Natural killer cell (primary cell): Measurements from ENCODE around the gene PRDM16. TPM values are rescaled to one million over a fixed set of nuclear protein-coding genes. Genes with fewer than 3 reads are reported as not detected.

Experiments
- ATAC-seq, 3 donors: fragments of 150-1000 bp in 2 of 3; fragments of 200-7000 bp in 1 of 3; cut with Tn5 transposase; 1 replicate in 1 of 3; 2 replicates in 2 of 3; pipeline ENCODE4 v1.10.0; 2021; ENCODE audit warnings: mild to moderate bottlenecking in 2 of 3, moderate library complexity in 2 of 3
- DNase-seq, 2 donors: peaks; one replicate each; pipeline versions ENCODE4 v3.0.0 to v3.0.0-alpha.2; 2013 to 2021; ENCODE audit warnings: mixed read lengths in 1 of 2
- H3K27ac ChIP-seq: one replicate; pipeline ENCODE4 v1.5.1; 2013; ENCODE audit warnings: mild to moderate bottlenecking, low read length
- H3K27me3 ChIP-seq: one replicate; pipeline ENCODE4 v1.6.1; 2013; ENCODE audit warnings: low read length; ENCODE audit not compliant: control insufficient read depth, insufficient read depth
- H3K36me3 ChIP-seq: one replicate; pipeline ENCODE4 v1.6.1; 2013; ENCODE audit warnings: low read length; ENCODE audit not compliant: control insufficient read depth, insufficient read depth
- H3K4me1 ChIP-seq: one replicate; pipeline ENCODE4 v1.6.1; 2013; ENCODE audit warnings: low read length; ENCODE audit not compliant: control insufficient read depth, insufficient read depth
- H3K4me3 ChIP-seq: one replicate; pipeline ENCODE4 v1.5.1; 2013; ENCODE audit warnings: low read length
- H3K9me3 ChIP-seq: one replicate; pipeline ENCODE4 v1.6.1; 2013; ENCODE audit warnings: low read length; ENCODE audit not compliant: control insufficient read depth, insufficient read depth
- H3K27ac Mint-ChIP-seq, 2 donors: one replicate each; pipeline ENCODE4 v1.8.0; 2022; ENCODE audit warnings: mild to moderate bottlenecking in 2 of 2, mixed read lengths in 2 of 2, moderate library complexity in 1 of 2
- H3K27me3 Mint-ChIP-seq, 2 donors: one replicate each; pipeline ENCODE4 v1.8.0; 2022; ENCODE audit warnings: low read depth in 2 of 2, mixed read lengths in 2 of 2
- H3K36me3 Mint-ChIP-seq: one replicate; pipeline ENCODE4 v1.8.0; 2022; ENCODE audit warnings: mixed read lengths
- H3K4me1 Mint-ChIP-seq, 2 donors: one replicate each; pipeline ENCODE4 v1.8.0; 2022; ENCODE audit warnings: mixed read lengths in 2 of 2
- H3K4me3 Mint-ChIP-seq: one replicate; pipeline ENCODE4 v1.8.0; 2022; ENCODE audit warnings: mild to moderate bottlenecking, moderate library complexity, mixed read lengths
- H3K9me3 Mint-ChIP-seq, 2 donors: one replicate each; pipeline ENCODE4 v1.8.0; 2022; ENCODE audit warnings: mixed read lengths in 2 of 2
- WGBS: methylation state at CpG from one replicate; pipeline ENCODE4 v1.1.7; 2013; ENCODE audit warnings: missing lambda C conversion rate; ENCODE audit not compliant: insufficient coverage; 5-methylcytosine and 5-hydroxymethylcytosine counted together
- intact Hi-C: fragments of 100-400 bp; cut with micrococcal nuclease; formaldehyde crosslinking; loops from one replicate; pipeline ENCODE4 v1.14.2; 2022
- total RNA-seq, 4 donors: library from RNA; stranded (reverse); fragments of 120-200 nt in 1 of 4; gene quantifications; one replicate each; pipeline versions ENCODE4 v1.2.3 to v1.2.4, GENCODE V29; 2013 to 2022
- TF ChIP-seq, protein P1 (sequence below): fragments of 200-600 bp; IDR thresholded peaks from one replicate; pipeline ENCODE4 v1.8.0; 2022; ENCODE audit warnings: antibody characterized with exemption

The PRDM16 gene
- total RNA-seq, 3 donors from 2014 or later (not counting 1 experiment from before 2014, with no cell fraction given) = 0.25 to 0.64 TPM; not detected in 1

DNA sequence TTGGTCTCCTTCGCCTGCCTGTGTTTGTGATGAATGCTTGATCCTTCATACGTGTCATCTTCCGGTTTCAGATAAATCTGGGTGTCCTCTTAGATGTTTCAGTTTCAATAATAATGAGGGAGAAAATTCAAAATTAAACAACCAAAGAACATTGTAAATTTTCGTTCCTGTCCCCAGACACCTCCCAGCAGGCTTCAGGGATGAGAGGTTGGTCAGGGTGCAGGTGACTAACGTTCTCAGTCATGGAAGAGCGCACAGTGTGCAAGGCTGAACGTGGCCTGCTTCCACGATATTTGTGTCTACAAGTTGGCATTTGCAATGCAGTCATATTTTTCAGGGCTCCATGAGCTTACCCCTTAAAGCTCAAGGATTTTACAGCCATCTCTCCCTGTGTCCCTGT lies 238.4 kb downstream of the PRDM16 start:
- H3K4me3 ChIP-seq = no peak overlapping the region
- H3K4me1 ChIP-seq = no peaks in the 10 kb centered on the region
- intact Hi-C loops = no loop called here
- no peak overlapping the region for H3K27ac ChIP-seq
- Mint-ChIP-seq H3K4me3 (no peak overlapping the region), H3K9me3 (no peaks in the 10 kb centered on the region), H3K36me3 (no peaks in the 10 kb centered on the region), H3K4me1 (no peaks in the 10 kb centered on the region), H3K27ac (no peak overlapping the region), H3K27me3 (peaks cover under 1 to 13% of the 10 kb centered on the region in 2 donors)
- TF ChIP-seq, protein P1, sequence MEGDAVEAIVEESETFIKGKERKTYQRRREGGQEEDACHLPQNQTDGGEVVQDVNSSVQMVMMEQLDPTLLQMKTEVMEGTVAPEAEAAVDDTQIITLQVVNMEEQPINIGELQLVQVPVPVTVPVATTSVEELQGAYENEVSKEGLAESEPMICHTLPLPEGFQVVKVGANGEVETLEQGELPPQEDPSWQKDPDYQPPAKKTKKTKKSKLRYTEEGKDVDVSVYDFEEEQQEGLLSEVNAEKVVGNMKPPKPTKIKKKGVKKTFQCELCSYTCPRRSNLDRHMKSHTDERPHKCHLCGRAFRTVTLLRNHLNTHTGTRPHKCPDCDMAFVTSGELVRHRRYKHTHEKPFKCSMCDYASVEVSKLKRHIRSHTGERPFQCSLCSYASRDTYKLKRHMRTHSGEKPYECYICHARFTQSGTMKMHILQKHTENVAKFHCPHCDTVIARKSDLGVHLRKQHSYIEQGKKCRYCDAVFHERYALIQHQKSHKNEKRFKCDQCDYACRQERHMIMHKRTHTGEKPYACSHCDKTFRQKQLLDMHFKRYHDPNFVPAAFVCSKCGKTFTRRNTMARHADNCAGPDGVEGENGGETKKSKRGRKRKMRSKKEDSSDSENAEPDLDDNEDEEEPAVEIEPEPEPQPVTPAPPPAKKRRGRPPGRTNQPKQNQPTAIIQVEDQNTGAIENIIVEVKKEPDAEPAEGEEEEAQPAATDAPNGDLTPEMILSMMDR = no peak
- ATAC-seq (no peak), DNase-seq (no peak)
- peaks cover 6% of the 10 kb centered on the region for H3K27me3 ChIP-seq
- no peaks in the 10 kb centered on the region for H3K36me3 ChIP-seq
- 67% methylated on average over 5 of the region's 8 CpGs for WGBS
- no peaks in the 10 kb centered on the region for H3K9me3 ChIP-seq

DNA sequence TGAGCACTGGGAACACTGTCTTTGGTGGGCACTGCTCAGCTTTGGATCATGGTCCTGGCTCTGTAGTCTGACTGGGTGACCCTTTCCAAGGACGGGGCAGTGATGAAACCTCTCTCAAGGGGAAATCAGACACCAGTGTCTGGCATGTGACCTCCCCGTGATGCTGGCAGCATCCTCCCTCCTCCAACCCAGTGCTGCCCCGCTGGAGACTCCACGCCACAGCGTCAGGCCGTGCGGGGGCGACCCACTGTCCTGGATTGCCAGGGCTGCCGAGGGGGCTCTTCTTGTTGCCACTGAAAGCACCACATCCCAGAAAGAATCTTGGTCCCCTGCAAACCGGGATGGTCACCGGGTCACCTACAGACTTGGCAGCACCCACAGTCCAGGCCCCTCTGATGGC lies 239.1 kb downstream of the PRDM16 start:
- Histone ChIP-seq H3K9me3 (no peaks in the 10 kb centered on the region), H3K36me3 (no peaks in the 10 kb centered on the region), H3K27ac (no peak overlapping the region), H3K27me3 (peaks cover 6% of the 10 kb centered on the region), H3K4me3 (no peak overlapping the region), H3K4me1 (peaks cover 1% of the 10 kb centered on the region)
- TF ChIP-seq, protein P1 = no peak
- Mint-ChIP-seq H3K36me3 (no peaks in the 10 kb centered on the region), H3K4me1 (no peaks in the 10 kb centered on the region), H3K27ac (no peak overlapping the region), H3K9me3 (no peaks in the 10 kb centered on the region), H3K4me3 (no peak overlapping the region), H3K27me3 (peaks cover 7 to 18% of the 10 kb centered on the region in 2 donors)
- intact Hi-C loops = no loop called here
- no peak for ATAC-seq
- DNase-seq = no peak
- 94% methylated on average over 11 of the region's 11 CpGs for WGBS

DNA sequence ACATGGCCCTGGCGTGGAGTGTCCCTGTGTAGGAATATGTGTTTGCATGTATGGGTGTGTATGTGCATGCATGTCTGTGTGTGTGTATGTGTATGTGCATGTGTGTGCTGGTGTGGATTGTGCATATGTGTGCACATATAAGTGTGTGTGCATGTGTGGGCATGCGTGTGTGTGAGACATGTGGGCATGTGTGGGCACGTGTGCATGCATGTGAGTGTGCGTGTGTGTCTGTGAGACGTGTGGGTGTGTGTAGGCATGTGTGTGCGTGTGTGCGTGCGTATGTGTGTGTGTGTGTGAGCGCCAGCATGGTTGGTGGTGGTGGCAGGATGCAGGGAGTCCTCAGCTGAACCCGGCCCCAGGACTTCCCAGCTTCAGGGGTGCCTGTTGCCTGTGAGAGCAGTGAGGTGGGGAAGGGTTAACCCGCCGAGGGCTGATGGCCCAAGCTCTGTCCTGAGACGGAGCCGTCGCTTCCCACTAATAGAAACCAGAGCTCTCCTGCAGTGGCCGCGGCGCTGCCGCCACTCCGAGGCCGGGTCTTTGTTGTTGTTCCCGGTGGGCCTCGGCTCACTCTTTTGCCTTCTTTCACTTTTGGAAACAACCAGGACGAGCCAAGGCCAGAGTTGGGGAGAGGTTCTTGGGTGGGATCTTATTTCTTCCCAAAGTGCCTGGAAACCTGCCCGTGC lies 241.9 kb downstream of the PRDM16 start:
- H3K4me1 ChIP-seq = peaks cover 4% of the 10 kb centered on the region
- Mint-ChIP-seq H3K27me3 (peaks cover 19 to 28% of the 10 kb centered on the region in 2 donors), H3K36me3 (no peaks in the 10 kb centered on the region), H3K4me1 (no peaks in the 10 kb centered on the region), H3K9me3 (no peaks in the 10 kb centered on the region), H3K4me3 (no peak overlapping the region), H3K27ac (no peak overlapping the region)
- peaks cover 3% of the 10 kb centered on the region for H3K9me3 ChIP-seq
- DNase-seq (no peak), ATAC-seq (no peak)
- TF ChIP-seq, protein P1 = no peak
- no peak overlapping the region for H3K27ac ChIP-seq
- peaks cover 6% of the 10 kb centered on the region for H3K27me3 ChIP-seq
- intact Hi-C loops = no loop called here
- WGBS = 91% methylated on average over 25 of the region's 25 CpGs
- H3K36me3 ChIP-seq = no peaks in the 10 kb centered on the region
- H3K4me3 ChIP-seq = no peak overlapping the region

DNA sequence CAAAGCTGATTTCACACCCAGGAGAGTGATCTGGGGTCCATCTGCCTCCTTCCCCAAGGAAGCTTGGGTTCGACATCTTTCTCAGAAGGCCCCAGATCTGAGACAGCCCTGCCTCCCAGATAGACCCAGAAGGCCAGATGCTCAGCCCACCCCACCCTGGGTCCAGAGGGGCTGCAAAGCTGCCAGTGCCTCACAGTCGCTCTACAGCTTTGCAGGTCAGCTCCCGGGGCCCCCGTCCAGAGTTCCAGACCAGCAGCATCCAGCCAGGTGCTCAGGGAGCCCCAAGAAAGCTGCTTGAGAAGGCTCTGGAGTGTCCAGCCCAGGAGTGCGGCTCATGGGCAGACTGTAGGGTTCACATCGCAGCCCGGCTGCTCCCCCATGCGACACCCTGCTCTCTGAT lies 242.7 kb downstream of the PRDM16 start:
- peaks cover 4 to 5% of the 10 kb centered on the region in 2 donors for H3K4me1 Mint-ChIP-seq
- H3K27me3 Mint-ChIP-seq = peaks cover 19 to 25% of the 10 kb centered on the region in 2 donors
- H3K4me3 Mint-ChIP-seq = no peak overlapping the region
- H3K36me3 Mint-ChIP-seq = no peaks in the 10 kb centered on the region
- Histone ChIP-seq H3K27ac (no peak overlapping the region), H3K36me3 (no peaks in the 10 kb centered on the region), H3K27me3 (peaks cover 6% of the 10 kb centered on the region), H3K4me3 (no peak overlapping the region), H3K4me1 (peaks cover 4% of the 10 kb centered on the region), H3K9me3 (peaks cover 9% of the 10 kb centered on the region)
- H3K9me3 Mint-ChIP-seq = peaks cover 5 to 6% of the 10 kb centered on the region in 2 donors
- ATAC-seq = no peak
- WGBS = 93% methylated on average over 7 of the region's 8 CpGs
- H3K27ac Mint-ChIP-seq = no peak overlapping the region
- intact Hi-C loops = no loop called here
- no peak for DNase-seq
- TF ChIP-seq, protein P1 = no peak
